T1000 (cell line): ENCODE data around the gene RCOR1.
"Not testable (repeated sequence)": the region's sequence is repeated elsewhere in the genome, so short reads cannot be mapped to it uniquely, and the experiment has no call there.

Experiments used
- DNase-seq: peaks from one replicate; lab custom pipeline; 2025; ENCODE audit warnings: mixed read lengths; lab: John Stamatoyannopoulos, UW

Gene RCOR1

GRCh38 chr14:102593061-102593824 is 794 bp downstream of the RCOR1 start:
- no peak for DNase-seq

- no peak for DNase-seq
These were observed 1.3 kb downstream of the RCOR1 start for GRCh38 chr14:102593825-102594137.

GRCh38 chr14:102594514-102595175 is 2.2 kb downstream of the RCOR1 start:
- DNase-seq: no peak

GRCh38 chr14:102601378-102601925 is 9.0 kb downstream of the RCOR1 start:
- no peak for DNase-seq

GRCh38 chr14:102602421-102603292 is 10.2 kb downstream of the RCOR1 start:
- DNase-seq: no peak

- DNase-seq: no peak
These were observed 11.0 kb downstream of the RCOR1 start for GRCh38 chr14:102603293-102603907.

GRCh38 chr14:102604183-102604582 is 11.7 kb downstream of the RCOR1 start:
- DNase-seq: no peak

GRCh38 chr14:102605029-102605428 is 12.6 kb downstream of the RCOR1 start:
- DNase-seq: no peak

GRCh38 chr14:102606296-102606695 is 13.8 kb downstream of the RCOR1 start:
- no peak for DNase-seq

- no peak for DNase-seq
These were observed 15.6 kb downstream of the RCOR1 start for GRCh38 chr14:102608064-102608446.

GRCh38 chr14:102610968-102611811 is 18.7 kb downstream of the RCOR1 start:
- DNase-seq: no peak

- DNase-seq: no peak
These were observed 23.9 kb downstream of the RCOR1 start for GRCh38 chr14:102616318-102616717.

- no peak for DNase-seq
These were observed 24.4 kb downstream of the RCOR1 start for GRCh38 chr14:102616799-102617198.

- DNase-seq: not testable (repeated sequence)
These were observed 26.6 kb downstream of the RCOR1 start for GRCh38 chr14:102619012-102619411.

GRCh38 chr14:102620413-102620812 is 28.0 kb downstream of the RCOR1 start:
- DNase-seq: no peak

GRCh38 chr14:102622262-102622885 is 29.9 kb downstream of the RCOR1 start:
- DNase-seq: no peak

GRCh38 chr14:102624666-102625065 is 32.2 kb downstream of the RCOR1 start:
- no peak for DNase-seq

GRCh38 chr14:102625564-102626296 is 33.3 kb downstream of the RCOR1 start:
- DNase-seq: no peak

- DNase-seq: no peak
These were observed 34.1 kb downstream of the RCOR1 start for GRCh38 chr14:102626530-102626929.

- DNase-seq: no peak
These were observed 36.6 kb downstream of the RCOR1 start for GRCh38 chr14:102629011-102629444.
